Caco-2 (cell line): ENCODE measurements around the gene CFAP210. TPM values are rescaled to one million over a fixed set of nuclear protein-coding genes. Genes with fewer than 3 reads are reported as not detected.

Experiments used
- BruUV-seq: library from RNA; stranded (reverse); fragments of 400-500 nt; replicated peaks from 2 replicates; lab custom pipeline; 2021; lab: Mats Ljungman, UMichigan
- CTCF ChIA-PET: fragments of 300-600 bp; sonication (Branson Sonifier 250); formaldehyde crosslinking; loops from one replicate; lab custom pipeline; 2022; ENCODE audit warnings: antibody characterized with exemption; lab: Charles Lee
- POLR2A ChIA-PET: fragments of 300-600 bp; sonication (Branson Sonifier 250); formaldehyde crosslinking; loops from one replicate; lab custom pipeline; 2022; ENCODE audit warnings: antibody characterized with exemption; lab: Charles Lee
- DNase-seq, 2 experiments: peaks; one replicate each; pipeline versions ENCODE4 v3.0.0 to v3.0.0-alpha.2; 2020 to 2022
- H3K27me3 ChIP-seq: replicated peaks from 2 replicates; pipeline ENCODE4 v1.6.0; 2011; ENCODE audit warnings: low read length; ENCODE audit not compliant: control insufficient read depth, insufficient read depth
- H3K36me3 ChIP-seq: 2 replicates; pipeline ENCODE4 v1.5.1; 2011; ENCODE audit warnings: low read length; ENCODE audit not compliant: control insufficient read depth, insufficient read depth
- H3K4me1 ChIP-seq: fragments of 250-450 bp; sonication (Bioruptor Pico); 2 replicates; pipeline ENCODE4 v1.5.1; 2020; ENCODE audit warnings: mild to moderate bottlenecking
- H3K4me3 ChIP-seq: 2 replicates; pipeline ENCODE4 v1.5.1; 2011; ENCODE audit warnings: low read depth, mild to moderate bottlenecking, control low read depth, low read length
- H3K9me3 ChIP-seq: fragments of 250-450 bp; sonication (Bioruptor Pico); 2 replicates; pipeline ENCODE4 v1.5.1; 2020; ENCODE audit warnings: mild to moderate bottlenecking, moderate library complexity
- H3K27ac Mint-ChIP-seq: one replicate; pipeline ENCODE4 v1.8.0; 2022; ENCODE audit warnings: mixed read lengths; ENCODE audit not compliant: unreplicated experiment
- H3K27me3 Mint-ChIP-seq: one replicate; pipeline ENCODE4 v1.8.0; 2022; ENCODE audit warnings: mixed read lengths; ENCODE audit not compliant: insufficient read depth, unreplicated experiment
- H3K36me3 Mint-ChIP-seq: one replicate; pipeline ENCODE4 v1.8.0; 2022; ENCODE audit warnings: mild to moderate bottlenecking, mixed read lengths; ENCODE audit not compliant: insufficient read depth, unreplicated experiment
- H3K4me1 Mint-ChIP-seq: one replicate; pipeline ENCODE4 v1.8.0; 2022; ENCODE audit warnings: low read depth, mixed read lengths; ENCODE audit not compliant: unreplicated experiment
- H3K4me3 Mint-ChIP-seq: one replicate; pipeline ENCODE4 v1.8.0; 2022; ENCODE audit warnings: mild to moderate bottlenecking, moderate library complexity, mixed read lengths; ENCODE audit not compliant: unreplicated experiment
- H3K9me3 Mint-ChIP-seq: one replicate; pipeline ENCODE4 v1.8.0; 2022; ENCODE audit warnings: mixed read lengths; ENCODE audit not compliant: unreplicated experiment
- CTCF ChIP-seq, 2 experiments: fragments of 200-600 bp in 1 of 2; IDR thresholded peaks; 1 replicate in 1 of 2; 2 replicates in 1 of 2; pipeline versions ENCODE4 v1.5.1 to v1.8.0; 2011 to 2022; ENCODE audit warnings: antibody characterized with exemption in 1 of 2, control low read depth in 1 of 2, inconsistent platforms in 1 of 2, low read depth in 1 of 2, low read length in 1 of 2, mild to moderate bottlenecking in 1 of 2, moderate library complexity in 1 of 2; ENCODE audit not compliant: insufficient read depth in 1 of 2, severe bottlenecking in 1 of 2, unreplicated experiment in 1 of 2
- intact Hi-C: fragments of 100-400 bp; cut with micrococcal nuclease; formaldehyde crosslinking; loops from one replicate; pipeline ENCODE4 v1.10.0; 2022; ENCODE audit not compliant: unreplicated experiment
- total RNA-seq: library from RNA; stranded (reverse); gene quantifications from 2 replicates; pipeline ENCODE4 v1.2.3, GENCODE V29; 2022

The CFAP210 gene
- total RNA-seq, 1 experiment from 2014 or later: not detected

GRCh38 chr2:169684135-169684565, 10.1 kb downstream of the CFAP210 start:
- no peak for DNase-seq
- H3K27ac Mint-ChIP-seq: no peak overlapping the region
- H3K36me3 Mint-ChIP-seq: no peaks in the 10 kb centered on the region
- H3K4me1 Mint-ChIP-seq: no peaks in the 10 kb centered on the region
- ChIA-PET CTCF (no interaction called here), POLR2A (interaction anchor here (0.9 kb wide), 1 partner anchor 10 kb away, joined by 3 read pairs; the partner anchor contains the start of genes CFAP210 and PHOSPHO2)
- no peaks in the 10 kb centered on the region for H3K27me3 ChIP-seq
- H3K36me3 ChIP-seq: no peaks in the 10 kb centered on the region
- H3K9me3 ChIP-seq: no peaks in the 10 kb centered on the region
- H3K4me1 ChIP-seq: no peaks in the 10 kb centered on the region; the same call in 1 of the 2 replicates
- intact Hi-C loops: no loop called here
- no peak overlapping the region for H3K4me3 Mint-ChIP-seq
- BruUV-seq: no TSS peak
- peaks cover 13% of the 10 kb centered on the region for H3K9me3 Mint-ChIP-seq
- H3K4me3 ChIP-seq: no peak overlapping the region
- H3K27me3 Mint-ChIP-seq: peaks cover 3% of the 10 kb centered on the region
- TF ChIP-seq CTCF (IDR thresholded peaks at IDR 0.05; ENCODE audit: insufficient read depth in 1 of 2, low read depth in 1 of 2, low read length in 1 of 2, severe bottlenecking in 1 of 2, unreplicated experiment in 1 of 2): no peak

GRCh38 chr2:169683425-169684134, 10.6 kb downstream of the CFAP210 start:
- no peak overlapping the region for H3K4me3 Mint-ChIP-seq
- intact Hi-C loops: no loop called here
- H3K9me3 Mint-ChIP-seq: peaks cover 7% of the 10 kb centered on the region
- DNase-seq: no peak
- ChIA-PET CTCF (no interaction called here), POLR2A (interaction anchor here (0.9 kb wide), 1 partner anchor 11 kb away, joined by 3 read pairs; the partner anchor contains the start of genes CFAP210 and PHOSPHO2)
- H3K36me3 ChIP-seq: no peaks in the 10 kb centered on the region
- BruUV-seq: no TSS peak
- no peaks in the 10 kb centered on the region for H3K9me3 ChIP-seq
- no peak for TF ChIP-seq CTCF (IDR thresholded peaks at IDR 0.05; ENCODE audit: insufficient read depth in 1 of 2, low read depth in 1 of 2, low read length in 1 of 2, severe bottlenecking in 1 of 2, unreplicated experiment in 1 of 2)
- no peak overlapping the region for H3K4me3 ChIP-seq
- H3K27ac Mint-ChIP-seq: no peak overlapping the region
- H3K4me1 ChIP-seq: no peaks in the 10 kb centered on the region; the same call in 1 of the 2 replicates
- no peaks in the 10 kb centered on the region for H3K36me3 Mint-ChIP-seq
- peaks cover 3% of the 10 kb centered on the region for H3K27me3 Mint-ChIP-seq
- H3K27me3 ChIP-seq: no peaks in the 10 kb centered on the region
- no peaks in the 10 kb centered on the region for H3K4me1 Mint-ChIP-seq

GRCh38 chr2:169683054-169683424, 11.2 kb downstream of the CFAP210 start:
- Mint-ChIP-seq H3K4me3 (no peak overlapping the region), H3K9me3 (peaks cover 2% of the 10 kb centered on the region), H3K4me1 (no peaks in the 10 kb centered on the region), H3K36me3 (no peaks in the 10 kb centered on the region), H3K27me3 (peaks cover 3% of the 10 kb centered on the region), H3K27ac (no peak overlapping the region)
- Histone ChIP-seq H3K36me3 (no peaks in the 10 kb centered on the region), H3K9me3 (no peaks in the 10 kb centered on the region), H3K4me3 (no peak overlapping the region), H3K27me3 (no peaks in the 10 kb centered on the region), H3K4me1 (no peaks in the 10 kb centered on the region; the same call in 1 of the 2 replicates)
- intact Hi-C loops: no loop called here
- no peak for TF ChIP-seq CTCF (IDR thresholded peaks at IDR 0.05; ENCODE audit: insufficient read depth in 1 of 2, low read depth in 1 of 2, low read length in 1 of 2, severe bottlenecking in 1 of 2, unreplicated experiment in 1 of 2)
- no peak for DNase-seq
- BruUV-seq: no TSS peak
- POLR2A ChIA-PET: no interaction called here
- CTCF ChIA-PET: no interaction called here
